Measurements from ENCODE around the gene AMIGO1.

The AMIGO1 gene

GRCh38 chr1:109509176-109510134 is at the start of gene AMIGO1:
Gene AMIGO1 (minus strand): TSS chr1:109509727. CDS start chr1:109508912, 815 bp downstream.
- no peak for DNase-seq

- DNase-seq, result no peak
Observed at GRCh38 chr1:109557520-109557919, 48.0 kb upstream of the AMIGO1 start.

GRCh38 chr1:109556563-109556962 is 47.0 kb upstream of the AMIGO1 start:
- no peak for DNase-seq

DNA sequence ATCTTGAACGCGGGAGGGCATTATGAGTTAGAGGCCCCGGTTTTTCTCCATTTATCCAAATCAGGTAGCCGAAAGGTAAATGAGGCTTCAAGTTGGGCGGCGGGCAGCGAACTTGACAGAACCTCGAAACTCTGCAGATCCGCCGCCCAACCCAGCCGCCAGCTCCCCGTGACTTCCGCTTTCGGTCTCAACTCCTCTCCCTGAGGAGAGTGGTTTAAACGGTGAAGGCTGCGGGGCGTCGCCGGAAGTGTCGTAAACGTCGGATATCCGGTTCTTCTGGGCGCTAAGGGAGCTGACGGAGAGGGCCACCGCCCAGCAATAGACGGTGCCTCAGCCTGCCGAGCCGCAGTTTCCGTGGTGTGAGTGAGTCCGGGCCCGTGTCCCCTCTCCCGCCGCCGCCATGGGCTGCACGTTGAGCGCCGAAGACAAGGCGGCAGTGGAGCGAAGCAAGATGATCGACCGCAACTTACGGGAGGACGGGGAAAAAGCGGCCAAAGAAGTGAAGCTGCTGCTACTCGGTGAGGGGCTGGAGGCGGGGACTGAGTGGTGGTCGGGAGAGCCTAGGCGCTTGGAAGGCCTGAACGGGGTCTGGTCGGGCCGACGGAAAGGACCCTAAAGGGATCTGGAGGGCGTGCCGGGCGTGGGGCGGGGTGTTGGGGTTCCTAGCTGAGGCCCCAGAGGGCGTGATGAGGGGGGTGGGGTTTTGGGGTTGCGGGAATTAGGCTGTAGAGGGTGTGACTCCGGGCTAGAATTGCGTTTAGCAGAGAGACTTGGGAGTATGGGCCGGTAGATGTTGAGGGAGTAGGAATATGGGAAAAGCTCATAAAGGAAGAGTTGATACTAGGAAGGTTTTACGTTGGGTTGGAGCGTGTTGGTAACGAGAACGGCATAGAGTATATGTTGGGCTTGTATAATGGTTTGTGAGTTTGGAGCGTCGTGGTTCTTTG is 39.1 kb upstream of the AMIGO1 start, which contains the start of gene GNAI3:
Gene GNAI3, plus strand, starts transcription at position 295 of the 947 bp plus-strand sequence. Its CDS starts 106 bp downstream, at position 401.
- peak; percentile 69 for DNase-seq

DNA sequence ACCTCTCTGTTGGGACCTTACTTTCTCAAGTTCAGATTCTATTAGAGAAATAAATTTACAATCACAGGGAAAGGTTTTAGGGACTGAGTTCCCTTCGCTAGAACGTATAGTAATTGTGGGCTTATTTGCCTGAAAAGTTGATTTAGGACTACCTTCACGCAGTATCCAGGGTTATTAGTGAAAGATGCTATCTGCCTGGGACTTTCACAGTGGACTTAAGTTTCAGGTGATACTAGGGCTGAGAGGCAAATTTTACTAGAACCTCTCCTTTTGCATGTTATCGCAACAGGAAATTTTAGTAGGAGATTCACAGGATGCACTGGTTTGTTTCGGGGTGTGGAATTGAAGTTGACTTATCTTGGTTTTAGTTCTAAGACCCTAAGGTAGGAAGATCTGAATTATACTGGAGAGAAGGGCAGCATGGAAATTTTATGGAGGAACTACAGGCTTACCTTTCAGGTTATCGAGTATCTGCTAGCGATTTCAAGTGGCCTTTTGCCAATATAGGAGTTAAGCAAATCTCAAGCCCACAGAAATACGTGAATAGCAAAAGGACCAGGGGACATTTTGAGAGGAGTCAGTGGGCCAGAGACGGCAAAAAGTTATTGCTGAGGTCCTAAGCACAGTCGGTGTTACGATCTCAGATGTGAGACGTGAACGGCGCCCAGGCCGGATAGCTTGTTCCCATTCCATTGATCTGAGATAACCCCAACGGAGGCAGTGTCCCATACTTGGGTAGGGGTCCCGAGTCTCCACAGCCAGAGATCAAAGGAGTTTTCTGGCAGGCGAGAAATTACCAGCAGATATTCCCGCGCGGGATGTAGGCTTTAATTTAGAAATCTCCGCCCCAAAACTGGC is 38.2 kb upstream of the AMIGO1 start:
- DNase-seq, result no peak

GRCh38 chr1:109546311-109547109 is 37.0 kb upstream of the AMIGO1 start:
- DNase-seq, result no peak

GRCh38 chr1:109543988-109544735 is 34.6 kb upstream of the AMIGO1 start:
- DNase-seq, result no peak

- no peak for DNase-seq
Observed at GRCh38 chr1:109543283-109543987, 33.9 kb upstream of the AMIGO1 start.

DNA sequence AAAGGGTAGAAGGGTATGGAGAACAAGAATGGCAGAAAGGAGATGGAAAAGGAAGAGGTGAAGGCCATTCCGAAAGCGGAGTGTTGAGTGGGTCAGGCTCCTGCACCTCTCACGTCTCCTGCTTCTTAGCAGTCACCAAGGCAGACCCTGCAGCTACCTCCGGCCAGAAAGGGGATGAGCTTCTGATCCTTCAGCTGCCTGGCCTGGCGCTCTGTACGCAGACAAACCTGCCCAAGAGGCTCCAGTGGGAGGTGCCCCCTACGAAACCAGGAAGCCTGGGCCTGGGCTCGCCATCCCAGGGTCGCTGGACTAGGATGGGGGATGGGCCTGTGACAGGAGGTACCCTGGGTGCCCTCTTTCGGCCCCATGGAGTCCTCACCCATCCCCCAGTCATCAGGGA is 33.1 kb upstream of the AMIGO1 start:
- DNase-seq, result no peak

DNA sequence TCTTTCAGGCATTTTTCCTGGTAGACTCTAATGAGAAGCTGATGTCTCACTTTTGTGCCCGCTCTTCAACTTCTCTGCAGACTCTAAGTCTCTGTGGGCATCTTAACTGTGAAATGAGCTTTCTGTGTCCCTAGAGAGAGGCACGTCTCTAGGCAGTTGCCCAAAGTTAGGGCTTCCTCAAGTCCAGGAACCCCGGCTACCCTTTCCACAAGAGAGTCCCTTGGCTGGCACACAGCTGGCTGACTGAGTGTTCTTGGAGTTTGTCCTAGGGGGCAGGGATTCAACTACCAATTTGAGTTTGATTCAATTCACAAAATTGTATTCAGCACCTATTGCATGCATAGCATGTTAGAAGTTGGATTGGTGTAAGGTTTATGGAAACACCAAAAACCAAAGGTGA is 31.6 kb upstream of the AMIGO1 start:
- DNase-seq, result no peak

DNA sequence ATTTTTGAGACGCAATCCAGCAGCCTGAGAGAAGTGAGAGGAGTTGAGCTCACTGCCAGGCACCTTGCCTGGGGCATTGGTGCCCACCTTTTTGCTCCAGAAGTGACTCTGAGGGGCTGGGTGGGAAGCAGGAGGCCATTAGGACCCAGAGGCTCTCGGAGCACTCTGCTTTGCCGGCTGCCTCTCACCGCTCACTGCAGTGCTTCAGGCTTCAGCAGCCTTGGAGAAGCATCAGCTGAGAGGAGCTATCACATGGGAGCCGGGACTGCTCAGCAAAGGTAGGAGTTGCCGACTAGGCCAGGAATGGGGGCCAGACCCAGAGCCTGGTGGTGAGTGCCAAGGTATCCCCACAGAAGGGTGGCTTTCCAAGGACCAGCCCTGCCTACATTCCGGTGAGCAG is 30.1 kb upstream of the AMIGO1 start, which contains the start of gene GPR61:
Gene GPR61, plus strand, starts transcription at position 197 of the 400 bp plus-strand sequence. CDS start 3,151 bp downstream, outside the sequence.
- DNase-seq, result no peak

- DNase-seq, result no peak
Observed at GRCh38 chr1:109538827-109539555, 29.5 kb upstream of the AMIGO1 start.

- DNase-seq, result no peak
Observed at GRCh38 chr1:109537450-109538178, 28.1 kb upstream of the AMIGO1 start.

DNA sequence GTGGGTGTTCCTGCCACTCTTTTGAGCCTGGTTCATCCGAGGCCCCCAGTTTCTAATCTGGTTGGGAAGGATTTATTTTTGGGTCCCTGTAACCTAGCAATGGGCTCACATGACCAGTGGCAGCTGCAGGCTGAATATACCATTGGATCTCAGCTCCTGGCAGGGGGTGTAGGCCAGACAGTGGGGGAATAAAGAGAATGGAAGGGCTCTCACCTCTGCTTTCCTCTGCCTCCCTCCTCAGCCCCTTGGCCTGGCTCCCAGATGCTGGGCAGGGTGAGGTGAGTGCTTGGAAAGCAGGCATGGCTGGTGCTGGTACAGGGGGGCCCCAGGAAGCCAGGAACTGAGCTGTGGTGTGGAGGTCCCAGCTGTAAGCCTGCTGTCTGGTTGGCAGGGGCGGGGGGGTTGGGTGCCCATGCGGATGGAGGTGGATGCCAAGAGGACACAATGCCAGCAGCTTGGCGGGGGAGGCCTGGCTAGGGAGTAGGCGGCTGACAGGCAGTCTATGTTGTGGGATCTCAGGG is 26.5 kb upstream of the AMIGO1 start:
- DNase-seq, result no peak

GRCh38 chr1:109535481-109535880 is 26.0 kb upstream of the AMIGO1 start:
- no peak for DNase-seq

DNA sequence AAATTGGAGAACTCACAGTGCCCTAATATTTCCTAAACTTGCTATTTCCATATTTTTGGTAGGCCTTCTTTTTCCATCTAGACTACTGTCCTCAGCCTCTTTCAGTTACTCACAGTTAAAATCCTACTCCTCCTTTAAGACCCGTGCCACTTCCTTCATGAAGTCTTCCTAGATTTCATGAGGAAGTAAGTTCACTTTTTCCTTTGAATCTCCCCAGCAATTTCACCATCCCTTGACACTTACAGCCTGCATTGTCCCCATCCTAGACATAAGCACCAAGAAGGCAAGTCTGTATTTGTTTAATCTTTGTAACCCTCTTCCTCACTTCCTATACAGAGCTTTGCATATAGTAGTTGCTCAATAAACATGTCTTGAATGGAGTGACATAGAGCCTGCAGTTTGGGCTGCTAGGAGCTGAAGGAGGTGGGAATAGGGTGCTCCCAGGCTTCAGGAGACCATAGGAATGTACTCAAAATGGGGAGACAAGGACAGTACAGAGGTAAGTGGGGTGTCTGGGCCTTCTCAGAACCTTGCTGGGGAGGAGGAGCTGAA is 24.9 kb upstream of the AMIGO1 start:
- DNase-seq, result no peak

DNA sequence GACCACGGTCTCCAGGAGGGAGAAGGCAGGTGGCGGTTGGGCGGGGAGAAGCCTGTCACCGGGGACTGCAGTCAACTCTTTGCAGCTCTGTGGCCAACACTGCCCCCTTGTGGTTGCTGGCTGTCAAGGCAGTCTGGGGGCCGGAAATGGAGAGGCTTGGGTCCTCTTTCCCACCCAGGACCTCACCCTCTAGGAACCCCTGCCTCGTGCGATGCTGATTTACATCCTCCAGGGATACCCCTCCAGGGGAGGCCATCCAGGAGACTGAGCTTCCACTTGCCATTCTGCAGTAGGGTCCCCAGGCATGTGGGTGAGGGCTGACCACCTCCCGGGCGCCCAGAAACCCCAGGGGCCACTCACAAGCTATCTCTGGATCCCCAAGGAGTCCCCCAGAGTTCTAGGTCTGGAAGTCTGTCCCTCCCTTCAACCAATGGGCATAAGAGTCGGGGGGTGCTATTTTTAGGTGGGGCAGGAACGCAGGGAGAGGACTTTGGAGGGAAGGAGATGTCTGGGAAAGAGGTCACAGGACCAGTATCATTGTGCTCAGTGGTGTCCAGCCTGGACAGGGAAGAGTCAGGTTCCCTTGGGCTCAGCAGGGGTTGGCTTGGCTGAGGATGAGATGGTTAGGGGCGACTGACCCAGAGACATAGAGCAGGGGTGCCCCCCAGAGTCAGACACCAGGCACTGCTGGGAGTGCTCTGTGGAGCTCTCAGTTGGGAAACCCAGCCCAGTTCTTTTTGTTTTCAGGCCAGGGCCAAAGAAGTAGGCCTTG is 23.0 kb upstream of the AMIGO1 start:
- no peak for DNase-seq

Data from SIG-M5 (cell line).